Esophagus squamous epithelium (tissue), 5 donors: ENCODE measurements around the gene FEM1C. TPM values are rescaled to one million over a fixed set of nuclear protein-coding genes. Genes with fewer than 3 reads are reported as not detected.

Experiments used
- DNase-seq: peaks from one replicate; lab custom pipeline; 2025; lab: John Stamatoyannopoulos, UW
- H3K27ac ChIP-seq, 4 donors: fragments of 200-600 bp; sonication (generic); one replicate each; pipeline ENCODE4 v1.5.1; 2016 to 2019; ENCODE audit warnings: mild to moderate bottlenecking in 1 of 4
- H3K27me3 ChIP-seq, 4 donors: fragments of 200-600 bp; sonication (generic); 1 replicate in 3 of 4; 2 replicates in 1 of 4; pipeline versions ENCODE4 v1.5.1 to v1.6.0; 2017 to 2021; ENCODE audit warnings: antibody characterized with exemption in 1 of 4
- H3K36me3 ChIP-seq, 3 donors: fragments of 200-600 bp; sonication (generic); one replicate each; pipeline ENCODE4 v1.5.1; 2016 to 2019
- H3K4me1 ChIP-seq, 3 donors: fragments of 200-600 bp; sonication (generic); one replicate each; pipeline ENCODE4 v1.5.1; 2017 to 2019
- H3K4me3 ChIP-seq, 4 donors: fragments of 200-600 bp; sonication (generic); 1 replicate in 3 of 4; 2 replicates in 1 of 4; pipeline ENCODE4 v1.5.1; 2016 to 2019; ENCODE audit warnings: mild to moderate bottlenecking in 2 of 4, moderate library complexity in 1 of 4
- H3K9me3 ChIP-seq, 3 donors: fragments of 200-600 bp; sonication (generic); one replicate each; pipeline ENCODE4 v1.5.1; 2016 to 2019
- CTCF ChIP-seq, 6 experiments: fragments of 450-650 bp in 4 of 6; fragments of 200-600 bp in 2 of 6; sonication (generic) in 2 of 6; IDR thresholded peaks; one replicate each; pipeline ENCODE4 v1.5.1; 2016 to 2019; ENCODE audit warnings: antibody characterized with exemption in 6 of 6, mild to moderate bottlenecking in 4 of 6, moderate library complexity in 4 of 6
- POLR2A ChIP-seq, 4 donors: fragments of 450-650 bp; IDR thresholded peaks; one replicate each; pipeline ENCODE4 v1.6.1; 2017; ENCODE audit warnings: antibody characterized with exemption in 4 of 4, mild to moderate bottlenecking in 4 of 4, moderate library complexity in 3 of 4
- WGBS, 2 donors: methylation state at CpG; one replicate each; pipeline ENCODE4 v1.1.5; 2018; 5-methylcytosine and 5-hydroxymethylcytosine counted together
- intact Hi-C: fragments of 100-400 bp; cut with DNase I; formaldehyde crosslinking; loops from one replicate; pipeline ENCODE4 v1.15.0; 2022
- total RNA-seq, 4 donors: library from RNA; depleted of rRNA; stranded (reverse); fragments of >200 nt; gene quantifications; one replicate each; pipeline ENCODE4 v1.1.0, GENCODE V29; 2016
- donor health status: DM: yes; HTN: yes; CAD: no.

The FEM1C gene
- total RNA-seq, 4 donors from 2014 or later, result 8.2 to 23.1 (median 11.7) TPM

- no peak for DNase-seq
- no peak for TF ChIP-seq POLR2A (IDR thresholded peaks at IDR 0.05)
- no peak for TF ChIP-seq CTCF (IDR thresholded peaks at IDR 0.05)
- no peak overlapping the region for H3K4me3 ChIP-seq
- 60 to 69% methylated on average over 2 of the region's 2 CpGs for WGBS, 2 donors
- intact Hi-C loops, result no loop called here
- H3K4me1 ChIP-seq, result peaks cover 0 to 5% (median 0%) of the 10 kb centered on the region in 3 donors
- no peaks in the 10 kb centered on the region for H3K9me3 ChIP-seq
- no peaks in the 10 kb centered on the region for H3K27me3 ChIP-seq
- H3K36me3 ChIP-seq, result no peaks in the 10 kb centered on the region
- H3K27ac ChIP-seq, result no peak overlapping the region
Measured at GRCh38 chr5:115573133-115573532, 28.6 kb upstream of the FEM1C start.

GRCh38 chr5:115571441-115571878 lies 26.9 kb upstream of the FEM1C start:
- 78 to 81% methylated on average over 5 of the region's 5 CpGs for WGBS, 2 donors
- Histone ChIP-seq H3K4me1 (peaks cover 0 to 5% (median 0%) of the 10 kb centered on the region in 3 donors), H3K9me3 (no peaks in the 10 kb centered on the region), H3K27me3 (no peaks in the 10 kb centered on the region), H3K27ac (no peak overlapping the region), H3K36me3 (no peaks in the 10 kb centered on the region), H3K4me3 (no peak overlapping the region)
- intact Hi-C loops, result no loop called here
- DNase-seq, result no peak
- TF ChIP-seq POLR2A (IDR thresholded peaks at IDR 0.05), result no peak
- no peak for TF ChIP-seq CTCF (IDR thresholded peaks at IDR 0.05)

- no peak for DNase-seq
- TF ChIP-seq CTCF (IDR thresholded peaks at IDR 0.05) (no peak), POLR2A (IDR thresholded peaks at IDR 0.05) (no peak)
- no peaks in the 10 kb centered on the region for H3K4me1 ChIP-seq
- 67 to 97% methylated on average over 1 of the region's 1 CpG for WGBS, 2 donors
- H3K27me3 ChIP-seq, result no peaks in the 10 kb centered on the region
- H3K27ac ChIP-seq, result no peak overlapping the region
- intact Hi-C loops, result no loop called here
- H3K9me3 ChIP-seq, result no peaks in the 10 kb centered on the region
- no peak overlapping the region for H3K4me3 ChIP-seq
- no peaks in the 10 kb centered on the region for H3K36me3 ChIP-seq
Measured at GRCh38 chr5:115568668-115569067, 24.1 kb upstream of the FEM1C start.

DNA sequence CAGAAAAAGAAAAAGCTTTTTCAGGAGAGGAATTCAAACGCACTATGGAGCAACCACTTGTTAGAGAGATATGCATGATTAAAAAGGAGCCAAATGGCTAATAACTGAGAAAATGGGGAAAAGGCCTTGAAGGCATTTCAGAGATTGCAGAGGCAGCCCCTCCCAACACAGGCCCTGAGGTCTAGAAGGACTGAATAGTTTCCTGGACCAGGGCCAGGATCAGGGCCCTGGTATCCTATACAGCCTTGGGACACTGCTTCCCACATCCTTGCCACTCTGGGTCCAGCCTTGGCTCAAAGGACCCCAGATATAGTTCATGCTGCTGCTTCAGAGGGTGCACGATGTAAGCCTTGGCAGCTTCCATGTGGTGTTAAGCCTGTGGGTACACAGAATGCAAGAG lies 20.7 kb upstream of the FEM1C start:
- 55 to 63% methylated on average over 1 to 2 of the region's 2 CpGs for WGBS, 2 donors
- H3K27me3 ChIP-seq, result no peaks in the 10 kb centered on the region

GRCh38 chr5:115561176-115561575 lies 16.6 kb upstream of the FEM1C start:
- TF ChIP-seq CTCF (IDR thresholded peaks at IDR 0.05) (no peak), POLR2A (IDR thresholded peaks at IDR 0.05) (no peak)
- no peaks in the 10 kb centered on the region for H3K9me3 ChIP-seq
- no peaks in the 10 kb centered on the region for H3K4me1 ChIP-seq
- no peak overlapping the region for H3K4me3 ChIP-seq
- WGBS, 2 donors, result 34 to 37% methylated on average over 3 of the region's 3 CpGs
- H3K27me3 ChIP-seq, result no peaks in the 10 kb centered on the region
- no peaks in the 10 kb centered on the region for H3K36me3 ChIP-seq
- no peak for DNase-seq
- intact Hi-C loops, result no loop called here
- H3K27ac ChIP-seq, result no peak overlapping the region

More for the DNA sequence above, 20.7 kb upstream of the FEM1C start:
- Histone ChIP-seq H3K9me3 (no peaks in the 10 kb centered on the region), H3K4me3 (no peak overlapping the region), H3K27ac (no peak overlapping the region), H3K4me1 (no peaks in the 10 kb centered on the region), H3K36me3 (no peaks in the 10 kb centered on the region)
- no peak for DNase-seq
- no peak for TF ChIP-seq CTCF (IDR thresholded peaks at IDR 0.05)
- TF ChIP-seq POLR2A (IDR thresholded peaks at IDR 0.05), result no peak
- intact Hi-C loops, result no loop called here
